Erythroblast (primary cell): ENCODE measurements around the gene IRX5.

Source experiments
- DNase-seq, 2 experiments: peaks; one replicate each; lab custom pipeline; 2025; lab: John Stamatoyannopoulos, UW
- GATA1 ChIP-seq: IDR thresholded peaks from 2 replicates; pipeline ENCODE4 v1.6.1; 2011; ENCODE audit warnings: low read depth, mild to moderate bottlenecking, control low read depth, low read length, moderate library complexity
- POLR2A ChIP-seq: IDR thresholded peaks from 2 replicates; pipeline ENCODE4 v1.6.1; 2011; ENCODE audit warnings: mild to moderate bottlenecking, low read length

IRX5 gene

DNA sequence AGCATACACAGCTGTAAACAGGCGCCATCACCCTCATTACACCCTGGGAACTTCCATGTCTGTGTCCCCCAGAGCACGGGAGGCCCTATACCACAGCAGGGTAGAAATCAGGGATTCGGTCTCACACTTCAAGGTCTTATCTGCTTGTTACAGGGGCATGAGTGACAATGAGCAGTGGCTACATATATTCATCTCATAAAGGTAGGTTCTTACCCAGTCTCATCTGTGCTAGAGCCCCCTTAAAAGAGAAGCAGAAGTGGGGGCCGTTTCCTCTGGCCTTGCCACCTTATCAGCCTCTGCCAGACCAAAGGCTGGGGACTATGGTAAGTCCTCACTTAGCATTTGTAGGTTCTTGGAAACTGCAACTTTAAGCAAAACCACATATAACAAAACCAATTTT, 46.5 kb downstream of the IRX5 start:
- TF ChIP-seq POLR2A (no peak), GATA1 (no peak)

GRCh38 chr16:54980821-54981220, 50.2 kb downstream of the IRX5 start:
- TF ChIP-seq POLR2A (no peak), GATA1 (no peak)
- DNase-seq, result no peak

More for the DNA sequence above, 46.5 kb downstream of the IRX5 start:
- DNase-seq, result no peak
